Endothelial cell of umbilical vein (primary cell): Measurements from ENCODE around the gene TTLL11.
A peak's percentile ranks its signal among the peaks of the same experiment; 100 is the strongest.

ENCODE experiments used
- CTCF ChIP-seq, 2 donors: IDR thresholded peaks; 1 replicate in 1 of 2; 2 replicates in 1 of 2; pipeline ENCODE4 v1.5.1; 2011; ENCODE audit warnings: low read length in 2 of 2, mild to moderate bottlenecking in 2 of 2, moderate library complexity in 2 of 2, control low read depth in 1 of 2, inconsistent platforms in 1 of 2, low read depth in 1 of 2; ENCODE audit not compliant: insufficient read depth in 1 of 2; ENCODE audit errors: extremely low read depth in 1 of 2
- EZH2 ChIP-seq: IDR thresholded peaks from 2 replicates; pipeline ENCODE4 v1.6.1; 2012; ENCODE audit warnings: borderline replicate concordance, low read depth, mild to moderate bottlenecking, moderate library complexity, low read length, inconsistent platforms; ENCODE audit not compliant: severe bottlenecking
- FOS ChIP-seq: IDR thresholded peaks from 2 replicates; pipeline ENCODE4 v1.6.1; 2011; ENCODE audit warnings: mild to moderate bottlenecking, low read length, moderate library complexity, borderline replicate concordance; ENCODE audit not compliant: insufficient read depth
- MAX ChIP-seq: IDR thresholded peaks from 2 replicates; pipeline ENCODE4 v1.6.1; 2011; ENCODE audit not compliant: insufficient read depth, insufficient read length
- MYC ChIP-seq: IDR thresholded peaks from one replicate; pipeline ENCODE4 v1.6.1; 2011; ENCODE audit warnings: mild to moderate bottlenecking, low read depth, low read length
- POLR2A ChIP-seq: IDR thresholded peaks from 2 replicates; pipeline ENCODE4 v1.6.1; 2012; ENCODE audit warnings: low read depth, mild to moderate bottlenecking, control low read depth, low read length
- POLR2AphosphoS5 ChIP-seq: IDR thresholded peaks from 2 replicates; pipeline ENCODE4 v1.6.1; 2012; ENCODE audit warnings: low read depth, mild to moderate bottlenecking, control low read depth, low read length, moderate library complexity; ENCODE audit not compliant: insufficient read depth

- no peak for TF ChIP-seq POLR2AphosphoS5
- peak; percentile 25 for TF ChIP-seq FOS
- TF ChIP-seq CTCF (IDR thresholded peaks at IDR 0.05; ENCODE audit: extremely low read depth in 1 of 2, insufficient read depth in 1 of 2, low read depth in 1 of 2, low read length in 2 of 2): no peak
- no peak for TF ChIP-seq EZH2
- no peak for TF ChIP-seq MYC
- TF ChIP-seq POLR2A: no peak
- no peak for TF ChIP-seq MAX
These were observed 204.7 kb downstream of the TTLL11 start for GRCh38 chr9:121888438-121888775.
